H1 (cell line): ENCODE data around the gene CENPX.

Experiments
- CTCF ChIP-seq, 3 experiments: IDR thresholded peaks; 1 replicate in 2 of 3; 2 replicates in 1 of 3; pipeline versions ENCODE4 v1.5.1 to v1.6.1; 2011; ENCODE audit warnings: low read length in 3 of 3, mild to moderate bottlenecking in 3 of 3, inconsistent platforms in 2 of 3, low read depth in 1 of 3, moderate library complexity in 1 of 3; ENCODE audit not compliant: insufficient read depth in 1 of 3; ENCODE audit errors: control extremely low read depth in 1 of 3
- POLR2A ChIP-seq, 2 experiments: IDR thresholded peaks; 1 replicate in 1 of 2; 2 replicates in 1 of 2; pipeline ENCODE4 v1.6.1; 2011; ENCODE audit warnings: low read depth in 2 of 2, low read length in 2 of 2, mild to moderate bottlenecking in 2 of 2; ENCODE audit errors: control extremely low read depth in 1 of 2
- RNF2 ChIP-seq: fragments of 200-900, 300-1000 bp; sonication (generic); IDR thresholded peaks from 2 replicates; pipeline ENCODE4 v1.7.1; 2016; ENCODE audit warnings: borderline replicate concordance, low read depth, mild to moderate bottlenecking, antibody characterized with exemption, low read length; ENCODE audit not compliant: poor library complexity, severe bottlenecking; ENCODE audit errors: missing control alignments
- SIN3A ChIP-seq, 2 experiments: IDR thresholded peaks in 1 of 2; conservative IDR thresholded peaks in 1 of 2; 2 replicates each; pipeline ENCODE4 v1.6.1; 2011 to 2012; ENCODE audit warnings: low read length in 2 of 2, improper control_type of control experiment in 1 of 2, low read depth in 1 of 2, mild to moderate bottlenecking in 1 of 2
- SP2 ChIP-seq: IDR thresholded peaks from 2 replicates; pipeline ENCODE4 v1.6.1; 2012; ENCODE audit warnings: mild to moderate bottlenecking, low read length, inconsistent platforms
- SUZ12 ChIP-seq: fragments of 200-600 bp; sonication (generic); IDR thresholded peaks from 2 replicates; pipeline ENCODE4 v1.6.1; 2012; ENCODE audit warnings: mild to moderate bottlenecking, inconsistent platforms, low read length, moderate library complexity, mixed read lengths

GRCh38 chr17:82051776-82052637, 29.3 kb upstream of the CENPX start, which contains the start of the genes GPS1 and RFNG:
- TF ChIP-seq SIN3A (conservative IDR thresholded peaks at IDR 0.05 in 1 of 2, IDR thresholded peaks at IDR 0.05 in 1 of 2; ENCODE audit: low read depth in 1 of 2, low read length in 2 of 2) = peak in 1 of 2 experiments; percentile 62; a peak in 2 of 4 replicates
- no peak for TF ChIP-seq CTCF (IDR thresholded peaks at IDR 0.05; ENCODE audit: control extremely low read depth in 1 of 3, insufficient read depth in 1 of 3, low read depth in 1 of 3, low read length in 3 of 3)
- no peak for TF ChIP-seq SUZ12
- no peak for TF ChIP-seq SP2
- TF ChIP-seq POLR2A (IDR thresholded peaks at IDR 0.05; ENCODE audit: control extremely low read depth in 1 of 2, low read depth in 2 of 2, low read length in 2 of 2) = no peak; a peak in 1 of 3 replicates
- TF ChIP-seq RNF2 = no peak
